GM19438 (cell line): Measurements from ENCODE around the gene SRRM2.
A peak's percentile ranks its signal among the peaks of the same experiment; 100 is the strongest.

ENCODE experiments used
- ATAC-seq: cut with Tn5 transposase; IDR thresholded peaks from one replicate; pipeline ENCODE4 v1.9.1; 2021; ENCODE audit warnings: low read depth; ENCODE audit not compliant: unreplicated experiment

The SRRM2 gene

DNA sequence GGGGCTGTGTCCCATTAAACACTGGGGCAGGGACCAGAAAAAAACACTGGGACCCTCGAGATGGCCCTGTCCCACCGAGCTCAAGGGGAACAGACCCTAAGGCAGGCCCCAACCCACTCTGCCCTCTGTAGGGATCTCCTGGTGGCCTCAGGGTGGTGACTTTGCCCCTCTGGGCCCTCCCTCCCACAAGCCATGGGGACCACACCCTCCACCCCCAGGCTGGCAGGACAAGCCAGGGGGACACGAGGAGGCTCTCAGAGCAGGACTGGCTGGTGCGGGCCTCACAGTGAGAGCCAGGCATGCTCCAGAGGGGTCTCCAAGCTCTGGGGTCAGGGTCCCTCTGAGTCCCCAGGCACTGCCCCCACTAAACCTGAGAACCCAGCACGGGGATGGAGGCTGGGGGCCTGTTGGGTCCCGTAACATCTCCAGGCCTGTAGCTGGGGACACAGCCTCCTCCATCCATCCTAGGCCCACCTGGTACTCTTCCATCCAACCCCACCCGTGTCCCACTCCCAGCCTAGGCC lies 14.5 kb upstream of the SRRM2 start:
- ATAC-seq: no peak

DNA sequence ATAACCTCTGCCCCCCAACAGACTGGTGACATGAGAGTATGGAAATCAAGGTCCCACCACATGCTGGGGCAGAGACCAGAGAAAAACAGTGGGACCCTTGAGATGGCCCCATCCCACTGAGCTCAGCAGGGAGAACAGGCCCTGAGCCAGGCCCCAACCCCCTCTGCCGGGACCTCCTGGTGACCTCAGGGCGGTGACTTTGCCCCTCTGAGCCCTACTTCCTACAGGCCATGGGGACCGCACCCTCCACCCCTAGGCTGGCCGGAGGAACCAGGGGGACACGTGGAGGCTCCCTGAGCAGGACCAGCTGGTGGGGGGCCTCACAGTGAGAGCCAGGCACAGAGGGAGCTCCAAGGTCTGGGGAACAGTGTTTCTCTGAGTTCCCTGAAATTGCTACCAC lies 13.8 kb upstream of the SRRM2 start:
- ATAC-seq: no peak

GRCh38 chr16:2739625-2740430 lies 12.6 kb upstream of the SRRM2 start:
- ATAC-seq: no peak

GRCh38 chr16:2740476-2740875 lies 12.0 kb upstream of the SRRM2 start:
- no peak for ATAC-seq

- no peak for ATAC-seq
Observed at GRCh38 chr16:2741168-2741567, 11.3 kb upstream of the SRRM2 start.

- no peak for ATAC-seq
Observed at GRCh38 chr16:2742323-2743006, 10.0 kb upstream of the SRRM2 start.

DNA sequence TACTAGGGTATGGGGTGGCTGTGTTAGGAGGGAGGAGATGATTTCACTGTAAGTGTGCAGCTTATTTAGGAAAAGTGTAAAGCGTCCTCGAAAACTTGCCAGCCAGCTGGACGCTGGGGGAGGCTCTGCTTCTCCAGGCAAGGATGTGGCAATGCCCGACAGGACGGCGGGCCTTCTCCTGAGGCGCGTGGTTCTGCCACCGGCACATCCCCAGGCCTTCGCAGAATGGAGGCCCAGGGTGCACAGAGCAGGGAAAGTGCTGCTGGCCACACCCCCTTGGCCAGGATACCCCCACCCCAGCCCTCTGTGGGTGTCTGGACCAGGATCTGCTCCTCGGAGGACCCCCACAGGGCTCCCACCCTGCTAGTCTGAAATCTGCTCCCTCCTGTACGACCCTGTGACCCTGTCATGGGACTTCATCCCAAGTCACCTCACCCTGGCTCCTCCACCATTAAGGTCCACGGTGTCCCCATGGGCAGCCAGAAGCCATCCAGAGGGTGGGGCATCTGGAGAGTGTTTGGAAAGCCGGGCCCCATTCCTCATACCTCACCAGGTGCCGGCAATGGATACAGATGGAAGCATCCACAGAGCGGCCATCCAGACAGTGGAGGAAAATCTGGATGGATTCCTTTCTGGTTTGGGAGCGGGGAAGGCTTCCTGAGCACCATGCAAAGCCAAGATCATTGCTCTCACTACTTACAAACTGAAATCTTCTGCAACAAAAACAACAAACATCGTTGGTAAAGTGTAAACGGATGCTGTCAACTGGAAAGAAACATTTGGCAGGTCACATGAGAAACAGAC lies 9.2 kb upstream of the SRRM2 start:
- no peak for ATAC-seq

- no peak for ATAC-seq
Observed at GRCh38 chr16:2744711-2745110, 7.7 kb upstream of the SRRM2 start.

DNA sequence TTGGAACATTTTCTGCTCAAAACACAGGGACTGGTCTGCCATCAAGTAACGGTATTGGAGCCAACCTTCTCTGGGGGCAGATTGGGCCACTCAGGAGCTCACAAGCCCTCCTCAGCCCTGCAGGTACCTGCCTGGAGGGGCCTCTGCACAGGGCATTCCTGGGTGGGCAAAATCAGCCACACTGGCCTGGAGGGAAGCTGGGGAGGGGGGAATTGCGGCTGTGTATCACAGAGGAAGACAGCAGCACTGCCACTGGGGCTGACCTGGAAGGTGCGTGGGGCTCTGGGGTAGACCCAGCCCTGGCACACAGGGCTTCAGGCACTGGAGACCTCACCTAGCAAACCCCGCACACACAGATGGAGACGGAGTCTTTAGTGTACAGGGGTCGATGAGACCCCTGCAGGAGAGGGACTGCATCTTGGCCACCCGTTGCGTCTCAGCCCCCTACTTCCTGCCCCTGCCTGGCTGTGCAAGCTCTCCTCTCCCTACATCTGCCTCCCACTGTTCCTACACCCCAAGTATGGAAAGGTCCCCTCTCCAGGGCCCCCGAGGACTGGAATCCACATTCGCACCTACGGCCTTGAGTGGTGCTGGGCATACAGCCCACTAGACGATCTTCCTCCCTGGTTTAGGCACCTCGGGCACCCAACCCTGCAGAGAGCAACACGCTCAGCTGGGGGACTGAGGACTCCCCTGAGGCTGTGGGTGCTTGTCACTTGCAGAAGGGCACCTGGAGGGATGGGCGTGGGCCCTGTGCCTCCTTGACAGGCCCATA lies 7.1 kb upstream of the SRRM2 start:
- no peak for ATAC-seq

GRCh38 chr16:2745961-2746360 lies 6.5 kb upstream of the SRRM2 start:
- ATAC-seq: no peak

- ATAC-seq: no peak
Observed at GRCh38 chr16:2748757-2749455, 3.5 kb upstream of the SRRM2 start.

GRCh38 chr16:2749476-2749875 lies 3.0 kb upstream of the SRRM2 start:
- no peak for ATAC-seq

- ATAC-seq: no peak
Observed at GRCh38 chr16:2749936-2750335, 2.5 kb upstream of the SRRM2 start.

DNA sequence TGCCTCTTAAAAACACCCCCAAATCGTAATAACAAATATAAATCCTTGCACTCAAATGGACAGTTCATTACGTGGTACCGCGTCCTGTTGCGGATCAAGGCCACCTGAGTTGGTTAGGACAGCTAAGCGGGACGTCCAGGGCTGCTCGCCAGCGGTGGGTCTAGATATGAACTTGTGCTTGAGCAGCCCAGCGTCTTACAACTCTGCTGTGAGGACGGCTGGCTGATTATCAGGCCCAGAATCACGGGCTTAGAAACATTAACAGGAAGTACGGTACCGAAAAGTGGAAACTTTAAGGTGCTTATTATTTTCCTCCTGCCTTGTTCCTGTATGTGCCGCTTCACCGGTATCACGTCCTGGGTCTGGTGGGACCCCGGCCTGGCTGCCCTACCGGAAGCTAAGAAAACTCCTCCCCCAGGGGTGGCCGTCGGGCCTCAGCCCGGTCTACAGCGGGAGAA lies 832 bp upstream of the SRRM2 start:
- peak; percentile 30 for ATAC-seq

GRCh38 chr16:2752850-2753732 lies 653 bp downstream of the SRRM2 start:
- ATAC-seq: peak; percentile 24

DNA sequence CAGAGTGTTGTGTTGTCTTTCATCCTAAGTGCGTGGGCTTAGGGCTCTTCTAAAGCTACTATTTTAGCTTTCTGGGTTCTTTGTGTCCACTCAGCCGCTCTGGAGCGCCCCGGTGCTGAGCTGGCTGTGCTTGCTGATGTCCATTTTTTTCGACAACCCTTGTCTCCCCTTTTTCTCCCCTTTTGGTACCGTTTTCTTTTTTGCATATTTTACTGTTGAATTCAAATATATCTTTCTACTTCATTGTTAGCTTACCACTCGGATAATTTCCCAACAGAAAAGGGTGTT lies 1.2 kb downstream of the SRRM2 start:
- ATAC-seq: no peak

DNA sequence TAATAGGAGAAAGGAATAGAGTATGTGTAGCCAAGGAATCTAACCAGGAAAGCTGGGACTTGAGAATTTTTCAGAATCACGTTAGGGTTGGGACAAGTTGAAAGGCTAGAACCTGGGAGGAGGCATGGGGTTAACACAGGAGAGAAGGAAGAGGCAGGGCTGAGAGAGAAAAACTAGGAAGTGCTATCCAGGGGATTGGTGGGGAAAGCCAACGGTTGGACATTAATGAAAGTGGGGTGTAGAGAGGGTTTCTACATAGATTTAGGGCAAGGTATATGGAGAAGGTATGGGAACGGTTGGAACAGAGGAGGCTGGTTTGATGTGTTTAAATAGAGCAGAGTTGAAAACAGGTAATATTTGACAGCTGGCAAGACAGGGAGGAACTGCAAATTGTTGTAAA lies 2.7 kb downstream of the SRRM2 start:
- ATAC-seq: no peak

DNA sequence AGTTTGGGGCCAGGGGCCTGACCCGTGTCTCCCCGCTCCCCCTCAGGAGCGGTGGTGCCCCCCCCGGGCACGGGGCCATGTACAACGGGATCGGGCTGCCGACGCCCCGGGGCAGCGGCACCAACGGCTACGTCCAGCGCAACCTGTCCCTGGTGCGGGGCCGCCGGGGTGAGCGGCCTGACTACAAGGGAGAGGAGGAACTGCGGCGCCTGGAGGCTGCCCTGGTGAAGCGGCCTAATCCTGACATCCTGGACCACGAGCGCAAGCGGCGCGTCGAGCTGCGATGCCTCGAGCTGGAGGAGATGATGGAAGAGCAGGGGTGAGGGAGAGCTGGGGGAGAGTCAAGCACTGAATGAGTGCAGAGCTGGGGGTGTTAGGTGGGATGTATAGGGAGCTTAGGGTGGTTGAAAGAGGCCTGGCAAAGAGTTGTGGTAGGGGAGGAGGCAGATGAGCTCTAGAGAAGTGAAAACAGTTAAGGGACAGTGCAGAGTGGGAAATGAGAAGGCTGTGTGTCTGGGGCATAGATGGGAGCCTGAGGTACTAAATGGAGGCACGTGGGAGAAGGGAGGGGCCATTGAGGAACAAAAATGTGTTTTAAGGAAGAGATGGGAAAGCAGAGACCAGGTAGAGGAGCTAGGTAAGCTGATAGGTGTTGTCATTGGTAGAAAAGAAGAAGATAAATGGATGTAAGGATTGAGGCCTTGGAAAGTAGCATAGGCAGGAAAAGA lies 4.0 kb downstream of the SRRM2 start:
- ATAC-seq: no peak
